ENCODE measurements around the gene SSMEM1.

Gene SSMEM1

DNA sequence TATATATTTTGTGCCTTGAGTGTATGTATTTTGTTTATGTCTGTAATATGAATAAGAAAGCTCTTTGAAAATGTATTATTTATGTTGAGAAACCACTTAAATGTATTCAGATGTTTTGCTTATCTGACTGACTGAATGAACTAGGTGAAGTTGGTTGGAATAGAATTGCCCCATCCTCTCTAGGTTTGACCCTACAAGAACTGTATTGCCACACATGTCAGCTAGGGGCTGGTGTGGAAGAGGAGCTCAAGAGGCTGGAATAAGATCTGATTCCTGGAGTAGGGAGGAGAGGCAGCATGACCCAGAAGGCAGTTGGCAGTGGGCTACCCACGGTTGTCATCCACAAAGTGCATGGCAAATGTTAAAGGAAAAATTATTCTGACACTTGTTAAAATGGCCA is 9.1 kb downstream of the SSMEM1 start:
- CTCF ChIA-PET: no interaction called here
- POLR2A ChIA-PET: interaction anchor here (1.2 kb wide), 1 partner anchor 11 kb away, joined by 9 read pairs; the partner anchor contains the start of gene TMEM209
- DNase-seq (ENCODE audit: extremely low spot score): no peak
- TF ChIP-seq, protein P1, sequence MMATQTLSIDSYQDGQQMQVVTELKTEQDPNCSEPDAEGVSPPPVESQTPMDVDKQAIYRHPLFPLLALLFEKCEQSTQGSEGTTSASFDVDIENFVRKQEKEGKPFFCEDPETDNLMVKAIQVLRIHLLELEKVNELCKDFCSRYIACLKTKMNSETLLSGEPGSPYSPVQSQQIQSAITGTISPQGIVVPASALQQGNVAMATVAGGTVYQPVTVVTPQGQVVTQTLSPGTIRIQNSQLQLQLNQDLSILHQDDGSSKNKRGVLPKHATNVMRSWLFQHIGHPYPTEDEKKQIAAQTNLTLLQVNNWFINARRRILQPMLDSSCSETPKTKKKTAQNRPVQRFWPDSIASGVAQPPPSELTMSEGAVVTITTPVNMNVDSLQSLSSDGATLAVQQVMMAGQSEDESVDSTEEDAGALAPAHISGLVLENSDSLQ (IDR thresholded peaks at IDR 0.05): no peak

DNA sequence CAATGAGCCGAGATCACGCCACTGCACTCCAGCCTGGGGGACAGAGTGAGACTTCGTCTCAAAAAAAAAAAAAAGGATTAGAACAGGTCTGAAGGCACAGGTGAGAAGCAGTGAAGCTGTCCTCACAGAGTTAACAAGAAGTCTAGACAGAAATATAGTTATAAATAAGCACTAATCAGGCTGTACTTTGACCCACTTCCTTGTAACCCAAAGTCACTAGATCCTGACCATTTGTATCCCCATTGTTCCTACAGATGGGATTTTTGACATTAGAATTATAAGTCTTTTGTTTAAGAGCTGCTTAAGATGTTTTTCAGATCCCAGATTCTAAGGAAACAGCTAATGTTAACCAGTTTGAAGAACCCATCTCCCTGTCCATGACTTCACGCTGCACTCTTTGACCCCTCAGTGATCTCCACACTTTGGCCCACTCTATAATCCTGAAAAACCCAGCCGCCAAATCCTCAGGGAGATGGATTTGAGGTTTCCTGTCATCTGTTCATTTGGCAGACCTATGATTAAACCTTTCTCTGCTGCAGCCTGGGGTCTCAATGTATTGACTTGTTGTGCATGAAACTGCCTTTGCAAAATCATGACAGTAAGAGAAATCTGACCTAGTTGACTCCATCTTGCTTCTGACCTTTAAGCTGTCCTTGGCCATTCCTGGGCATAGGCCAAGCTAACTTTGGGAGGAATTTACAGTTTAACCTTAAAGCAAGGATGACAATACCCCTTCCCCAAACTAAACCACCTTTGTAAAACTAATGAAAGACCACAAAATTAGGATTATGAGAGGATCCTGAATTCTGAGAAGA is 11.4 kb downstream of the SSMEM1 start:
- DNase-seq (ENCODE audit: extremely low spot score): no peak
- POLR2A ChIA-PET: interaction anchor here (1.2 kb wide), 1 partner anchor 14 kb away, joined by 3 read pairs; the partner anchor contains the start of gene TMEM209
- TF ChIP-seq ZNF384 (IDR thresholded peaks at IDR 0.05): no peak
- no peak for TF ChIP-seq NFRKB (IDR thresholded peaks at IDR 0.05)
- TF ChIP-seq L3MBTL2 (conservative IDR thresholded peaks at IDR 0.05): no peak
- TF ChIP-seq SP1 (IDR thresholded peaks at IDR 0.05): no peak
- no peak for TF ChIP-seq ELF4 (IDR thresholded peaks at IDR 0.05)
- no peak for TF ChIP-seq ARNT (IDR thresholded peaks at IDR 0.05)
- no peak for TF ChIP-seq BHLHE40 (IDR thresholded peaks at IDR 0.05; ENCODE audit: borderline replicate concordance)
- TF ChIP-seq, protein P1 (IDR thresholded peaks at IDR 0.05): no peak
- no peak for TF ChIP-seq HDGF (IDR thresholded peaks at IDR 0.05; ENCODE audit: borderline replicate concordance)
- no peak for TF ChIP-seq CTBP1 (IDR thresholded peaks at IDR 0.05; ENCODE audit: borderline replicate concordance)
- no peak for TF ChIP-seq TARDBP (IDR thresholded peaks at IDR 0.05)
- TF ChIP-seq SUZ12 (IDR thresholded peaks at IDR 0.05): no peak
- no peak for TF ChIP-seq LEF1 (IDR thresholded peaks at IDR 0.05; ENCODE audit: borderline replicate concordance)
- no peak for TF ChIP-seq FOXK2 (IDR thresholded peaks at IDR 0.05)
- TF ChIP-seq FOXM1 (IDR thresholded peaks at IDR 0.05; ENCODE audit: borderline replicate concordance): no peak
- TF ChIP-seq FOXA1 (IDR thresholded peaks at IDR 0.05): no peak
- CTCF ChIA-PET: no interaction called here

DNA sequence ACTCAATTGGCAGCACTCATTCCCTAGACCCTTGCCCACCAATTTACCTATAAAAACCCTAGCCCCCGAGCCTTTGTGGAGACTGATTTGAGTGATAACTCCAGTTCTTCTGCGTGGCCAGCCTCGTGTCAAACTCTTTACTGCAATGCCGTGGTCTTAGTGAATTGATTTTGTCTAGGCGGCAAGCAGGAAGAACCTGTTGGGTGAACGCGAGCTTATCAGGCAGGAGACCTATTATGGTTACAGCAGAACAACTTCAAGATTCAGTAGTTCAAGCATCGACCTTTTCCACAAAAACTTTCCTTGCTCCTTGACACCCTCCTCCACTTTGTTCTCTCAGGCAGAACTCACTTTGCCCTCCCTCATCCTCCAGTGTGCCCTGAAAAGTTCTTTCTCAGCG is 12.2 kb downstream of the SSMEM1 start:
- ChIA-PET CTCF (no interaction called here), POLR2A (interaction anchor here (1.2 kb wide), 1 partner anchor 15 kb away, joined by 3 read pairs; the partner anchor contains the start of gene TMEM209)
- TF ChIP-seq TARDBP (IDR thresholded peaks at IDR 0.05): no peak
- TF ChIP-seq BHLHE40 (IDR thresholded peaks at IDR 0.05; ENCODE audit: borderline replicate concordance): no peak
- no peak for TF ChIP-seq ELF4 (IDR thresholded peaks at IDR 0.05)
- no peak for TF ChIP-seq SP1 (IDR thresholded peaks at IDR 0.05)
- no peak for TF ChIP-seq HDGF (IDR thresholded peaks at IDR 0.05; ENCODE audit: borderline replicate concordance)
- no peak for TF ChIP-seq FOXK2 (IDR thresholded peaks at IDR 0.05)
- TF ChIP-seq ZNF384 (IDR thresholded peaks at IDR 0.05): no peak
- no peak for TF ChIP-seq CTBP1 (IDR thresholded peaks at IDR 0.05; ENCODE audit: borderline replicate concordance)
- no peak for TF ChIP-seq FOXM1 (IDR thresholded peaks at IDR 0.05; ENCODE audit: borderline replicate concordance)
- TF ChIP-seq NFRKB (IDR thresholded peaks at IDR 0.05): no peak
- TF ChIP-seq SUZ12 (IDR thresholded peaks at IDR 0.05): no peak
- TF ChIP-seq ARNT (IDR thresholded peaks at IDR 0.05): no peak
- TF ChIP-seq, protein P1 (IDR thresholded peaks at IDR 0.05): no peak
- TF ChIP-seq LEF1 (IDR thresholded peaks at IDR 0.05; ENCODE audit: borderline replicate concordance): no peak
- no peak for TF ChIP-seq L3MBTL2 (conservative IDR thresholded peaks at IDR 0.05)
- TF ChIP-seq FOXA1 (IDR thresholded peaks at IDR 0.05): no peak
- DNase-seq (ENCODE audit: extremely low spot score): no peak

DNA sequence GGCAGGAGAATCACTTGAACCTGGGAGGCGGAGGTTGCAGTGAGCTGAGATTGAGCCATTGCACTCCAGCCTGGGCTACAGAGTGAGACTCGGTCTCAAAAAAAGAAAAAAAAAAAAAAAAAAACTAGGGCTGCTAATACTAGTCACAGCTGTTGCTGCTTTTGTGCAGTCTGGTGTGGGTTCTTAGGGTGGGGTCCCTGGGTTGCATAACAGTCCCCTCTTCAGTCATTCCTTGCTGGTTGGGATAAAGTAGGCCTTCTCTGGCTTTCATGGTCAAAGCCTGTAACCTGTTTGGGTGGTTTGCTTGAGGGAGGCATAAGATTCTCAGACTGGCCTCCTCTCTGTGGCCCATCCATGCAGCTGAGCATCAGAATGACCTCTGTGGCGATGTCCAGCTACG is 14.1 kb downstream of the SSMEM1 start:
- CTCF ChIA-PET: no interaction called here
- POLR2A ChIA-PET: interaction anchor here (0.8 kb wide), 1 partner anchor 17 kb away, joined by 3 read pairs; the partner anchor contains the start of gene TMEM209
- no peak for TF ChIP-seq ELF4 (IDR thresholded peaks at IDR 0.05)
- no peak for TF ChIP-seq LEF1 (IDR thresholded peaks at IDR 0.05; ENCODE audit: borderline replicate concordance)
- no peak for TF ChIP-seq NFRKB (IDR thresholded peaks at IDR 0.05)
- no peak for TF ChIP-seq HDGF (IDR thresholded peaks at IDR 0.05; ENCODE audit: borderline replicate concordance)
- no peak for TF ChIP-seq SP1 (IDR thresholded peaks at IDR 0.05)
- TF ChIP-seq ARNT (IDR thresholded peaks at IDR 0.05): no peak
- TF ChIP-seq TARDBP (IDR thresholded peaks at IDR 0.05): no peak
- TF ChIP-seq FOXK2 (IDR thresholded peaks at IDR 0.05): no peak
- TF ChIP-seq, protein P1 (IDR thresholded peaks at IDR 0.05): no peak
- no peak for TF ChIP-seq SUZ12 (IDR thresholded peaks at IDR 0.05)
- TF ChIP-seq BHLHE40 (IDR thresholded peaks at IDR 0.05; ENCODE audit: borderline replicate concordance): no peak
- no peak for TF ChIP-seq ZNF384 (IDR thresholded peaks at IDR 0.05)
- TF ChIP-seq CTBP1 (IDR thresholded peaks at IDR 0.05; ENCODE audit: borderline replicate concordance): no peak
- no peak for TF ChIP-seq FOXM1 (IDR thresholded peaks at IDR 0.05; ENCODE audit: borderline replicate concordance)
- no peak for TF ChIP-seq FOXA1 (IDR thresholded peaks at IDR 0.05)
- no peak for TF ChIP-seq L3MBTL2 (conservative IDR thresholded peaks at IDR 0.05)
- DNase-seq (ENCODE audit: extremely low spot score): no peak

DNA sequence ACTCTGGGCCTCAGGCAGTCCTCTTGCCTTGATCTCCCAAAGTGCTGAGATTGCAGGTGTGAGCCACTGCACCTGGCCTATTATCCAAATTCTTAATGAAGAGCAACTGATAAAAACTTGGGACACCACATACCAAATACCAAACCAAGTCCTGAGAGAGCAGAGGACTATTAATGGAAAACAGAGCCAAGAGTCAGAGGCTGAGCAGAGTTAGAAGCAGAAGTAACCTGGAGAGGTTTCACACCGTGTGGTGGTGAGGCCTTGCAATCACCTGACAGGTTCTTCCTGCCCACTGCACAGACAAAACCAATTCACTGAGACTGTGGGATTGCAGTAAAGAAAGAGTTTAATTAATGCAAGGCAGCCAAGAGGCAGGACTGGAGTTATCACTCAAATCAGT is 16.0 kb downstream of the SSMEM1 start:
- CTCF ChIA-PET: no interaction called here
- TF ChIP-seq, protein P1 (IDR thresholded peaks at IDR 0.05): no peak
- TF ChIP-seq FOXK2 (IDR thresholded peaks at IDR 0.05): no peak
- TF ChIP-seq ELF4 (IDR thresholded peaks at IDR 0.05): no peak
- no peak for TF ChIP-seq ARNT (IDR thresholded peaks at IDR 0.05)
- no peak for TF ChIP-seq FOXM1 (IDR thresholded peaks at IDR 0.05; ENCODE audit: borderline replicate concordance)
- no peak for TF ChIP-seq HDGF (IDR thresholded peaks at IDR 0.05; ENCODE audit: borderline replicate concordance)
- TF ChIP-seq BHLHE40 (IDR thresholded peaks at IDR 0.05; ENCODE audit: borderline replicate concordance): no peak
- TF ChIP-seq CTBP1 (IDR thresholded peaks at IDR 0.05; ENCODE audit: borderline replicate concordance): no peak
- no peak for TF ChIP-seq SUZ12 (IDR thresholded peaks at IDR 0.05)
- TF ChIP-seq ZNF384 (IDR thresholded peaks at IDR 0.05): no peak
- POLR2A ChIA-PET: interaction anchor here (1.4 kb wide), 1 partner anchor 18 kb away, joined by 4 read pairs; no protein-coding TSS in a partner anchor
- DNase-seq (ENCODE audit: extremely low spot score): no peak
